Keratinocyte (primary cell): ENCODE data around the gene SBNO2.

Experiments
- CTCF ChIP-seq, 3 experiments: IDR thresholded peaks in 1 of 3; conservative IDR thresholded peaks in 1 of 3; optimal IDR thresholded peaks in 1 of 3; 2 replicates in 2 of 3; 3 replicates in 1 of 3; pipeline versions ENCODE3 to v1.5.1; 2011; ENCODE audit warnings: low read length in 3 of 3, mild to moderate bottlenecking in 3 of 3, moderate library complexity in 2 of 3, control low read depth in 1 of 3, inconsistent platforms in 1 of 3; ENCODE audit not compliant: insufficient read depth in 2 of 3; ENCODE audit errors: extremely low read depth in 1 of 3
- EZH2 ChIP-seq: IDR thresholded peaks from one replicate; pipeline ENCODE4 v1.6.1; 2012; ENCODE audit warnings: inconsistent platforms, mild to moderate bottlenecking, low read length, moderate library complexity

GRCh38 chr19:1073956-1074517 is 100.0 kb downstream of the SBNO2 start:
- TF ChIP-seq CTCF (optimal IDR thresholded peaks at IDR 0.05 in 1 of 3, IDR thresholded peaks at IDR 0.05 in 1 of 3, conservative IDR thresholded peaks at IDR 0.05 in 1 of 3; ENCODE audit: extremely low read depth in 1 of 3, insufficient read depth in 2 of 3, low read length in 3 of 3), result no peak
- no peak for TF ChIP-seq EZH2
